MV-4-11 (cell line): ENCODE measurements around the gene FAM184A.

Source experiments
- DNase-seq: peaks from one replicate; lab custom pipeline; 2025; lab: John Stamatoyannopoulos, UW

The FAM184A gene

DNA sequence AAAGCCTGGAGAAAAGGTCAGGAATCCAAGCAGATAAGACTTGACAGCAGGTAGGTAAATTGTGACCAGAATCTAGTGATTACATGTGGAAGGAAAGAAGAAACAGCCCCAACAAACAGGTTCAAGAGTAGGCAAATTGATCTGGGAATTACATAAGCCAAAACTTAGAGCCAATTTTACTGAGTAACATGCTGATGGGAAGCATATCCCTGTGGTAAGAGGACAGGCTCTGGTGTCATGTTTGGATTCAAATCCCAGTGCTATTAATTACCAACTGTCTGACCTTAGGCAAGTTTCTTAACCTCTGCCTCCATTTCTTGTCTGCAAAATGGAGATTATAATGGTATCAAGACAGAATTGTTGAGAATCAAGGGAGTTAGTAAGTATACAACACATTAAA, 163.9 kb downstream of the FAM184A start:
- DNase-seq = no peak

- DNase-seq = no peak
These were observed 165.3 kb downstream of the FAM184A start for GRCh38 chr6:118913161-118913560.

GRCh38 chr6:118912646-118913045, 165.8 kb downstream of the FAM184A start:
- no peak for DNase-seq
